ENCODE data around the gene UGT1A7.

DNA sequence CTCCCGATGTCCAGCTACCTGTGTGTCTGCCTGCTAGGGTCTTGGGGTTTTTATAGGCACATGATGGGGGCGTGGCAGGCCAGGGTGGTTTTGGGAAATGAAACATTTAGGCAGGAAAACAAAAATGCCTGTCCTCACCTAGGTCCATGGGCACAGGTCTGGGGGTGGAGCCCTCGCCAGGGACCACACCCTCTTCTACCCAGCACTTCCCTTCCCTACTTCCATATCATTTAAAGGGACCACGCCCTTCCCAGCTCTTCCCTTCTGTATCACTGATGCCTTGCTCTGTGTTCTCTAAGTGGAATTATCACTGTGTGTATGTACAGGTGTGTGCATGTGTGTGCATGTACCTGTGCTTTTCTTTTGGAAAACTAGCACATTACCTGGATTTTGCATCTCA lies 84.7 kb downstream of the UGT1A7 start:
- no peak for TF ChIP-seq YY1 (IDR thresholded peaks at IDR 0.05; ENCODE audit: insufficient read depth, insufficient read length)
- no peak for TF ChIP-seq ZNF274 (IDR thresholded peaks at IDR 0.05; ENCODE audit: low read depth, low read length)
